Measurements from ENCODE around the gene OSBP2. TPM values are rescaled to one million over a fixed set of nuclear protein-coding genes. Genes with fewer than 3 reads are reported as not detected.

The OSBP2 gene
- total and polyA plus RNA-seq, 2 experiments from 2014 or later = 2.1 to 2.9 TPM

GRCh38 chr22:30742291-30743256 lies 47.9 kb downstream of the OSBP2 start (continued):
- TF ChIP-seq CTCF (conservative IDR thresholded peaks at IDR 0.05; ENCODE audit: low read depth in 2 of 2) (no peak), NANOG (IDR thresholded peaks at IDR 0.05; ENCODE audit: borderline replicate concordance) (no peak), ZNF114 (CRISPR knock-in tag; IDR thresholded peaks at IDR 0.05) (no peak)

GRCh38 chr22:30743257-30744020 lies 48.8 kb downstream of the OSBP2 start:
- no peaks in the 10 kb centered on the region for H3K36me3 ChIP-seq (ENCODE audit: insufficient read depth)
- Mint-ChIP-seq H3K36me3 (ENCODE audit: low read depth) (no peaks in the 10 kb centered on the region), H3K4me1 (peaks cover 10% of the 10 kb centered on the region), H3K4me3 (no peak overlapping the region), H3K9me3 (no peaks in the 10 kb centered on the region), H3K27ac (no peak overlapping the region), H3K27me3 (ENCODE audit: insufficient read depth, low read depth, poor library complexity) (peaks cover 4% of the 10 kb centered on the region)
- DNase-seq (ENCODE audit: low spot score) (no peak), ATAC-seq (no peak)
- no peak overlapping the region for H3K4me3 ChIP-seq
- no peaks in the 10 kb centered on the region for H3F3A ChIP-seq (replicated peaks; ENCODE audit: low read depth)
- no peaks in the 10 kb centered on the region for H3K27me3 ChIP-seq (ENCODE audit: insufficient read depth)
- no peak overlapping the region for H3K27ac ChIP-seq (ENCODE audit: low read depth)
- no peaks in the 10 kb centered on the region; the same call in 1 of the 2 replicates for H4K20me1 ChIP-seq (replicated peaks; ENCODE audit: insufficient read depth)
- H2AFZ ChIP-seq = no peak overlapping the region
- H3K4me2 ChIP-seq = no peak overlapping the region
- TF ChIP-seq ZNF114 (CRISPR knock-in tag; IDR thresholded peaks at IDR 0.05) (no peak), POLR2AphosphoS5 (IDR thresholded peaks at IDR 0.05; ENCODE audit: low read depth) (no peak), JUNB (IDR thresholded peaks at IDR 0.05; ENCODE audit: unreplicated experiment) (no peak), ETS1 (IDR thresholded peaks at IDR 0.05) (no peak), CREB1 (CRISPR knock-in tag; IDR thresholded peaks at IDR 0.05; ENCODE audit: low read depth) (no peak), ZNF331 (CRISPR knock-in tag; IDR thresholded peaks at IDR 0.05; ENCODE audit: low read depth) (no peak), EZH2 (IDR thresholded peaks at IDR 0.05; ENCODE audit: low read depth, unreplicated experiment) (no peak), REST (IDR thresholded peaks at IDR 0.05; ENCODE audit: unreplicated experiment) (no peak), EZH2phosphoT487 (IDR thresholded peaks at IDR 0.05; ENCODE audit: unreplicated experiment) (no peak), CTCF (conservative IDR thresholded peaks at IDR 0.05; ENCODE audit: low read depth in 2 of 2) (no peak)
- H3K79me2 ChIP-seq (replicated peaks; ENCODE audit: insufficient read depth) = no peaks in the 10 kb centered on the region
- no peaks in the 10 kb centered on the region for H3K9me2 ChIP-seq (ENCODE audit: insufficient read depth)
- H3K4me1 ChIP-seq (ENCODE audit: insufficient read depth) = peaks cover 20% of the 10 kb centered on the region
